NCI-H345 treated with DMSO at 0.1 percent for 48 hours (cell line): ENCODE measurements around the gene PM20D1.

Experiments used
- DNase-seq: peaks from one replicate; lab custom pipeline; 2025; ENCODE audit not compliant: unreplicated experiment; lab: John Stamatoyannopoulos, UW

PM20D1 gene

DNA sequence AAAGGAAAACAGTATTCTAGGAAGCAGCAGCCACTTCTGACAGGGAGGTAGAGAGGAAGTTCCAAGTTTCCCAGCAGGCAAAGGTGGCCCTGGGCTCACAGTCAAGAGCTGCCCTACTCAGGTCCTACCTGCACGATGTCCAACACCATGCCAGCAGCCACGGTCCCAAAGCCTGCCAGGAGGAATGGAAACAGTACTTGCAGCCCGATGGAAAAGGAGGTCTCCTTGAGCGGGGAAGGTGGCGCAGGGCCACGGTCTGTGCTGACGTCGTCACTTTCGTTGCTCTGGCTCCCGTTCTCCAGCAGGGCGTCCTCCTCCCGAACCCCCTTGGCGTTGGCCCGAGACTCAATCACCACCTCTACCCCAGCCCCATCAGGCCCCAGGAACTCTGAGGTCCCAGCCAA lies 40.0 kb downstream of the PM20D1 start:
- DNase-seq: no peak

DNA sequence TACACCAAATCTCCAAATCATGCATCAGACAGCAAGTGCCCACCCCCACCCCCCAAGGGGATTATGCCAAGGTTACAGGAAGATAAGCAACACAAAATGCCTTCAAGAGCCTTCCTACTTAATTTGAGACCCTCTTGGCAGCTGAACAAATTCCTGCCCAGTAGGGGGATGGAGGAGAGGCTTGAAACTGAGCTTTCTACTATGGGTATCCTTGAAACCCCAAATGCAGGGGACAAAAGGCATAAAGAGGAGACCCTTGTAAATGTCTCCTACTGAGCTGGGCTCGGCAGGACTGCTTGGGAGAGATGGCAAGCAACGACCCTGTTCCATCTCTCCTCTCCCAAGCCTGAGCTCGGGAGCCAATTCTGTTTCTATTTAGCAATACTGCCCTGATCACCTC lies 40.5 kb downstream of the PM20D1 start:
- no peak for DNase-seq

DNA sequence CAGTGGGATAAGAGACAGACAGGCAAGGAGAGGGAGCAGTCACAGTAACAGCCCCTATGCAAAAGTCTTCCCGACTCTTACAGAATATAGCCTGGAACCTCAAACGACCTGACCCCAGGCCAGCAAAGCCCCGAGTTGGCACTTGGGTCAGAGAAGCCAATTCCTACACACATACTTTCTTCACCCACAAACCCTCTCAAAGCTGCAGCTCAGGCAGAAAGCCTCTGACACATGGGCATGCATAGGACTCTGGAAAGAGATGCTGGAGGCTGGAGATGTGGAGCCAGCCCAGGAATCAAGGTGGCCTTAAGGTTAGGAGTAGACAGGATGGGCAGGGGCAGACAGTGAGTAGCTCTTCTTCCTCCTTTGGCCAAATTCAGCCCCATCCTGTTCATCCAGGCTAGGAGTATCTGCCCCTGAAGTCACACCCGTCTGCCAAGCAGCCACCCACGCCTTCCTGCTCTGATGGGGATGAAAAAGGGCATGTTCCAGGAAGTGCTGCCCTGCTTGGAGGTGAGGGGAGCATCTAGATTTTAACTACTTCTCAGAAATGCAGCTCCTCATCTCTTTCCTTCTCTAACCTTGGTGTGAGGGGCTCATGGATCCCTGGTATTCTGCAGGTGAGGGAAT lies 44.7 kb downstream of the PM20D1 start:
- DNase-seq: no peak

DNA sequence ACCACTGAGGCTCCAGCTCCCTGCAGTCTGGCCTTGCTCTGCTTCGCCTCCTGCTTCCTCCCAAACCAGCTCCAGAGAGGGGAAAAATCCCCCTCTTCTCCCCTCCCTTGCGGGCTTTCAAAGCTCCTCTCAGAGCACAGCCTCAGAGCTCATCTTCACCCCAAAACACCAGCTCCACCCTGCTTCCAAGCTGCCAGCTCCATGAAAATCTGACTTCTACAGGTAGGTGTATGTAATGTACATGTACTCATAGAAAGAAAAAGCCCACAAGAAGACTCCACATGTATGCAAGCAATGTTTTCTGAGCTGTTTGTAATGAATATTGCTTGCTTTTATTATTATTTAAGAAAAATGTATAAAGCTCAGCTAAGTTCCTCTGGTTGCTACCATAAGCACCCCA lies 45.3 kb downstream of the PM20D1 start:
- no peak for DNase-seq

DNA sequence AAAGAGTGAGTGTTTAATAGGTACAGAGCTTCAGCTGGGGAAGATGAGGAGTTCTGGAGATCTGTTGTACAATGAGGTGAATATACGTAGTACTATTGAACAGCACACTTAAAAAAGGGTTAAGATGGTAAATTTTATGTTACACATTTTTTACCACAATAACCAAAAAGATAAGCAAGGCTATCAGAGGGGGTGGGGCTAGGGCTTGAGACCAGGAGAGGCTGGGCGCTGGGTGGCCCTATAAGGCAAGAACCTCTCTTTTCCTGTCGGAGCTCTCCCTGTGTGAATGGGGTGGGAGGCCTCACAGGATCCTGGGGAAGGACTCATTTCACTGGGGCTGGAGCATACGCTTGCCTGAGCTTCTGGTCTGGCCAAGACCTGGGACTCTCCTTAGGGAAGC lies 45.9 kb downstream of the PM20D1 start:
- DNase-seq: no peak

DNA sequence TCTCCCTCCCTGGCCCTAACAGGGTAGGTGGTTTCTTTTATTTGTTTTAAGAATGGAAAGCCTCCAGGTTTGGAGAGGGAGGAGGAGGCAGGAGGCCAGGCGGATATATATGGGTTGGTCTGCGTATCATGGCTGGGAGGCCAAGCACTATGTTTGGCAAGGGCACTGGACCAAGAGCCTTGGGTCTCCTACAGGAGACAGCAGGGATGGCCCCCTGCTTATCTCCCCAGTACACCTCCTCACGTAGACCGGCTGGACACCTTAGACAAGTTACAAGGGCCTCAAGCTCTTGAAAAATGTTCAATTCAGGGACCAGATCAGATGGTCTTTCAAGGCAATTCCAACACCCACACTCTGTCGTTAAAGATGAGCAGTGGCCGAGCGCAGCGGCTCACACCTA lies 47.9 kb downstream of the PM20D1 start:
- no peak for DNase-seq

DNA sequence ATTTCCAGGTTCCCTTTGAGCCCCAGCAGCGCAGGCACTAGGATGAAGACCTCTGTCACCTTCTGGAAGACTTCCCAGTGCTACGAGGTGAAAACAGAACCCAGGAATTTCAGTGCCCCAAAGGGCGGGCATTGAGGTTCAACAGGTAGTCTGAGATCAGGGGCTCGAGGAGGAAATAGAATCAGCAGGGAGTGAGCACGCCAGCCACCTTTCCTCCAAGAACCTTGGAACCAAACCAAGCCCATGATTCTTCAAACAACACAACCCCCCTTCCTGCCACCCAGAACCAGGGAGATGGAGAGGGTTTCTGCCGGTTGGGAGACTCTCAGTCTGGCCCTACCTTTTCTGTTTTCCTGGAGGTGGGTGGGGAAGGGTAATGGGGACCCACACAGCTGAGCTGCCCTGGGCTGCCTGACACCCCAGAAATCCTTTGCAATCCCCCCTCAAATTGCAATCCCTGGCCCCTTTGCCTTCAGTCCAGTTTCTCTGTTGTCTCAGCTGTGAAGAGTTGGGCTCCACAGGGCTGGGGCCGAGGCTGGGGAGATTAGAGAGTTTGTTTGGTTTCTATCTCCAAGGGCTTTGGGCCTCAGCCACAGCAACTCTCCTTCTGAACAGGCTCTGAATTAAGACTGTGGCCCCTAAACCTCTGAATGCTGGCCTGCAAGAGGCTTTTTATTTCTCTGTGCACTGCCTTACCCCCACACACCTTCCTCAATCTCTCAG lies 48.8 kb downstream of the PM20D1 start:
- no peak for DNase-seq

DNA sequence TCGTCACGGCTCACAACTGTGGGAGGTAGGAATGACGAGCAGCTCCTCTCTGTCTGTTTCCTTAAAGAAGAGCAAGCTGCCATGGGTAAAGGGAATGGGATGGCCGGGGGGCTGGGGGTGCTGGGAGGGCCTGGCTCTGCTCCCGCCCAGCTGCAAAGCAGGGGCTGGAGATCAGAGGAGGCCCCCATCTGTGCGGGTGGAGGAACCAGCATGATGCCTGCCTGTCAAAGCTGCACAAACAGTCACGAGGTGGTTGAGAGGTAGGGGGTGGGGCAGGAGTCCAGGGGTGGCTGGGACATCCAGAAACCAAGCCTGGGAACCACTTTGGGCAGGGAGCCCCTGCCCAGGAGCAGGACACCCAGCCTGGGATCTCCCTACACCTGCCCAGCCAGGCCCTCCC lies 49.5 kb downstream of the PM20D1 start:
- DNase-seq: no peak

DNA sequence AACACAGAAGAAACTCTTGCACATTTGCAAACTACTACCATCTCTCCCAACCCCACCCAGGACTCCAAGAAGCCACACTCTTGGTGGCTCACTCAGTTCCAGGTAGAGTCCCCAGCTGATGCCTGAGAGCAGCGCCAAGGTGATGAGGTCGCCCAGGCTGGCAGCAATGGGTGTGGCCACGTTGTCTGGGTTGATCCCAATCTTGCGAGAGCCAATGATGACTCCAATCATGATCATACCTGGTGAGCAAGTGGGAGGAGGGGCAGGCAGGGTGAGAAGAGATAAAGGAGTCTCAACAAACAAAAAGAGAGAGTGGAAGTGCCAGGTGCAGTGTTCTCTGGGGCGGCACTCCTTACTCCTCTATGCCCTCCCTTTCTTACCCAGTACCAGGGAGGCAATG lies 51.4 kb downstream of the PM20D1 start:
- DNase-seq: no peak

DNA sequence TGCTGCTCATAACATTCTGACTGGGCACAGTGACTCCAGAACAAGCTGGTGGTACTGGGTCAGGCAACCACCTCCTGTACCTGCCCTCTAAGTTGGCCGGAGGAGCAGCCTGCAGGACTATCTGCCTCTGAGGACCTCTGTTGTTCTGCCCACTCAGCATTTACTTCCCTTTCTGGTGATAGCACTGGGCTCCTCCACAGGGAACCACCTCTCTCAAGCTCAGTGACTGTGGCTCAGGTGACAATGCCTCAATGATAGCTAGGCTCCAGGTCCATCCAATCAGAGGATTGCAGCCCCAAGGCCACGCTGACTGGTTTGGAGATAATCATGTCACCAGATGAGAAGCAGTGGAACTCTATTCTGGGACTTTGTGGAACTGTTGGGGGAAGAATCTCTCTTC lies 52.8 kb downstream of the PM20D1 start:
- no peak for DNase-seq

DNA sequence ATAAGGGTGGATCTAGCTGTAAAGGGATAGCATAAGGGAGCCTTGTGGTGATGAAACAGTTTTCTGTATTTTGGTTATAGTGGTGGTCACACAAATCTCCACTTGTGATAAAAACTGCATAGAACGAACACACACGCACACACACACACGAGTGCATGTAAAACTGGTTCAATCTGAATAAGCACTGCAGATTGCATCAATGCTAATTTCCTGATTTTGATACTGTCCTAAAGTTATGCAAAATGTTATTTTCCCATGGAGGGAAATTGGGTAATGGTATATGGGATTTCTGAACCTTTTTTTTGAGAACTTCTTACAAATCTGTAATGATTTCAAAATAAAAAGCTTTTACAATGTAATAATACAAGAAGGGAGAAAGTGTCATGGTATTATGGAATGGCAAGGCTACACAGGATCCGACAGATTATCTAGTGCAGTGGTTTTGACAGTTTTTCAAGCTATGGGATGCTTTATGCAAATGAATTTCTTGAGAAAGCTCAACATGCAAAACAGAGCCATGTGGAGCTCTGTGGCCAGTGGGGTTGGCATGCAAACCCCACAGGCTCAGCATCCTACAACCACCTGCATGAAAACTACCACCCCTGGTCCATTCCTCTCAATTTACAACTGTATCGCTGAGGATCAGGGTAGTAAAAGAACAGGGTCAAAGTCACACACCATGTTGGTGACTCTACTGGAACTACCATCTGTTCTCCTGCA lies 55.8 kb downstream of the PM20D1 start:
- no peak for DNase-seq

DNA sequence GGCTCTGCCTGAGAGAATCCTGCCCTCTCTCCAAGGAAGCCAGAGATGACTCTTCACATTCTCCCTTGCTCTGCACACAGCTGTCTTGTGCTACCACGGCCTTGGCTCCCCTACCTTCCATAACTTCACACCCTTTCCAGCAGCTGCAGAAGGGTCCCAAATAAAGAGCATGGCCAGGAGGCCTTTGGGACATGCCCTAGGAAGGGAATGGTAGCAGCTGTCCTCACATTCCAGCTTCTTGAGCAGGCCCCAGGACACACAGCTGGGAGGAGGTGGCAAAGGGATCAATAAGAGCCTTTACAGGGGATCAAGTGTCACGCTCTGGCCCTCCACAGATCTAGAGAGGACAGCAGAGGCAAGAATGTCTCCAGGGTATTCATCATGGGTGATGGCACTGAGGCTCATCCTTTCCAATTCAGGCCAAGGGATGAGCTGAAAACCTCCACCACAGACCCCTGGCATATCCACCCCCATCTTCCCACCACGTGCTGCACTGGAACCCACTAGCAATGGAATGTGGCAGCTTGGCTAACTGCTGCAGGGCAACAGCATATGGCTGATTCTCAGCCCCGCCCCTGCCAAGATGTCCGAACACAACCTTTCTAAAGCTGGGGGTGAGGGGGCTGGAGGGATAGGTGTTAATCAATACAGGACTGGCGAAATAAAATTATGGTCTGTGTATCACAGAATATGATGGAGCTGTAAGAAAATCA lies 56.8 kb downstream of the PM20D1 start:
- no peak for DNase-seq

DNA sequence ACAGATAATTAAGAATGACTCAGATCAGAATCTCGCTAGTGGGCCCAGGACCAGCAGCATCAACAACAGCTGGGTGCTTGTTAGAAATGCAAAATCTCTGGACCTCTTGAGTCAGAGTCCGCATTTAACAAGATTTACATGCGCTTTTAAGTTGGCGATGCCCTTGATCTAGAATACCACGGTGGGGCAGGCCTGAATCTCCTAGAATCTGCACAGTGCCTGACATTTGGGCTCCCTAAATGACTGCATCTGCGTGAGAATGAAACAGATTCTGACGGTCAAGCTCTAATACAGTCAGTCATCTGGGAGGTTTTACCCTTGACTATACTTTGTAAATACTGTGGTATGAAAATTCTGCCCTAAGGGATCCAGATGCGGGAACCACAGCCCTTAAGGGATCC lies 57.5 kb downstream of the PM20D1 start:
- DNase-seq: no peak

DNA sequence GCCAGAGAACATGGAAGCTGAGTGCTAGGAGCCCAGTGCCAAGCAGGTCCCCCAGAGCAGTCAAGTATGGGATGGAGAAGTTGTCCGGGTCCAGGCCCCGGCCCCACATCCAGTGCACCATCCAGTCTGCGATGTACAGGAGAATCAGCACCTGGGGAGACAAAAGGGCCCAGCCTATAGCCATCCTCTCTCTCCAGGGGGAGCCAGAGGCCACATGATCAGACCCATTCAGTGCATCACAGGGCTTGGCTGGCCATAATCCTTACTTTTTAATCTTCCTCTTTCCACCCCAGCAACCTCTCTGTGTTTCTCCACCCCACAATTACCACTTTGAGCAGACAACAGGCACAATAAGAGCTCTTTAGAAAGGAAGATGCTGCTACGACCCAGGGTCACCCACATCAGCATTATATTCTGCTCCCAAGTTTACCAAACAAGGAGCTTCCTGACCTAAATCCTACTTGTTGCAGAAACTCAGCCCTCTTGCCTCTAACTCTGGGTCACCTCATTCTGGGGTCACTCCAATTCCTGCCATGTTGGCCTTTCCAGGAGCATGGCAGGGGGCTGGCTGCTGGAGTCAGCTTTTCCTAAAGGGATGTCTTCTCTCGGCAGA lies 58.3 kb downstream of the PM20D1 start:
- no peak for DNase-seq

DNA sequence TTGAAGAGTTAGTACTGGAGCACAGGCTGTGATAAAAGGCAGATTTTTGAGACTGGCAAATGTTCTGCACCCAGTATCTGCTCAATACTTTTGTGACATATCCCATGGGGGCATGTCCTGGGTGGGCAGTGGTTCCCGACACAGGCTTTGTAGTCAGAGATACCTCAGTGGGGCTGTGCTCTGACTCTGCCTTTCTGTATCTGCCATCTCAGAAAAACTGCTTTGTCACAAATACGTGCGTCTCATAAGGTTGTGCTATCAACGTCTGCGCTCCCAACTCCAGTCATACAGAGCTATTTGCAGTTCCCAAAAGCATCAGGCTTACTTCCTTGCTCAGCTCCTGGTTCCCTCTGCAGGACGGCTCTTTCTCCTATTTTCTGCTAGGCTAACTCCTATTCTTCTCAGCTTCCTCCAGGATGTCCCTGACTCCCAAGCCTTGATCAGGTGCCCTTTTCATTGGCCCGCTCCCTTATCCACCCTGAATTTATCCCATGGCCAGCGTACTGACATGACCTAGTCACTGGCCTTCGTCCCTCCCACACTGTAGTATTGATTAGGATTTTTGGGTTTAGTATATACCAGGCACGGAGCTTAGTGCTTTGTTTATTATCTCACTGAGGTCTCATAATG lies 62.5 kb downstream of the PM20D1 start:
- DNase-seq: no peak

DNA sequence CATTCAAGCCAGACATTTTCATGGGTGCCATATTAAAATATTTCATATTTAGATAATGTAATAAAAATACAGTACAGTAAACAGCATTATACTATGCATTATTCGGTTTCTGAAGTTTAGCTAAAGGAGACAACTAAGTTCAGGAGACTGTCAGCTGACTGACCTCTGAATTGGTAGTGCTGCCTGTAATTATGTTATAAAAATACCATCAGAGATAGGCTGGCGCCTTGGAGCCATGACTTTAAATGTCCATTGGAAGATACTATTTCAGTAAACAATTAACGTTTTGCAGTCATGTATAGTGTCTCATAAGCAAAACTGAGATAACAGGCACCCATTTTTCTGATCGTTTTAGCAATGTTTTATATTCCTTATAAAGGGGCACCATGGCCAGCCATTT lies 63.3 kb downstream of the PM20D1 start:
- DNase-seq: no peak

DNA sequence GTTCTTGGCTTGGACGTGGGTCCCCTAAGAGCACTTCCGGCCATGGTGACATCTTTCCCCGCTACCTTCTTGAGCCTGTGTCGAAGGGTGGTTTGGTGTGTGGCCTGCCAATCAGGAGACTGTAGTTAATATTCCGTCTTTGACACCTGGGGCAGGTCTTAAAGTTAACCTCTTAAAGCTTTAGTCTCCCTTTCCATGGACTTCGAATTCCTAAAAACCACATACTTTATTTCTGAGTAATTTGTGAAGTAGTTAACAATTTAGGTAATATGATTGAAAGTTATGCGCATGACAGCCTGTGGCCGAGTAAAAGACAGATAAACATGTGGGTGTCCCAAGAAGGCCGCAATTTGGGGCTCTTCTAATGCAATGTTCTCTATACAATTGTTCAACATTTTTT lies 64.5 kb downstream of the PM20D1 start:
- DNase-seq: no peak

DNA sequence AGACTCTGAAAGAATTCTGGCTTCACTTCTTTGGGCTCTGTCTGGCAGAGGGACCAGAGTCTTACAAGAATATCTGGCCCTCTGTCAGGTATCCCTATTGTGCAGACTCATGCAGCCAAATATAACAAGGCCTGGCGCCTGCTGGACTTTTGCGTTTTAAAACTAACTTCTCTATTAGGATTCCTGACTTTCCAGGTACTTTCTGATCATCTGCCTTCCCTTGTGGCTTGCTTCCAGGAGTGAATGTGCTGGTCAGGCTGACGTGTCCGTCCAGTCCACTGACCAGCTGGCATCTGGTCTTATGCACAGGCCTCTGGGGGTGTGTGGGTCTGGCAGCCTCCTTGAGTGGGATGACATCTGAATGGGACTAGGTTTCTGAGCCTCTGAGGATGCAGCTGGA lies 66.0 kb downstream of the PM20D1 start:
- no peak for DNase-seq

DNA sequence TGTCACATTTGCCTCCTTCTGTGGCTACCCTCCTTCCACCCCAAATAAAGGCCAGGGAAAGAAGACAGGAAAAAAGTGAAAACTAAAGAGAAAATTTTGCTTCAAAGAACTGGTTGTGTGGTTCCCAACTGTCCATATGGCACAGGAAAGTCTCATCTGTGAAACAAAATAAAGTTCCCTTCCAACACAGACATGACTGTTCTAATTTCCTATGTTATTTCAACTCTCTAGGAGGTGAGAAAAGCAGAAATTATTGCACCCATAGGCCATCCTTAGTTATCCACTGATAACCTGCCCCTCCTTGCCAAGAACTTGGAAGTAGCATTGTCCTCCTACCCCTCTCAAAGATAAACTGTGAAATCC lies 66.5 kb downstream of the PM20D1 start:
- no peak for DNase-seq

DNA sequence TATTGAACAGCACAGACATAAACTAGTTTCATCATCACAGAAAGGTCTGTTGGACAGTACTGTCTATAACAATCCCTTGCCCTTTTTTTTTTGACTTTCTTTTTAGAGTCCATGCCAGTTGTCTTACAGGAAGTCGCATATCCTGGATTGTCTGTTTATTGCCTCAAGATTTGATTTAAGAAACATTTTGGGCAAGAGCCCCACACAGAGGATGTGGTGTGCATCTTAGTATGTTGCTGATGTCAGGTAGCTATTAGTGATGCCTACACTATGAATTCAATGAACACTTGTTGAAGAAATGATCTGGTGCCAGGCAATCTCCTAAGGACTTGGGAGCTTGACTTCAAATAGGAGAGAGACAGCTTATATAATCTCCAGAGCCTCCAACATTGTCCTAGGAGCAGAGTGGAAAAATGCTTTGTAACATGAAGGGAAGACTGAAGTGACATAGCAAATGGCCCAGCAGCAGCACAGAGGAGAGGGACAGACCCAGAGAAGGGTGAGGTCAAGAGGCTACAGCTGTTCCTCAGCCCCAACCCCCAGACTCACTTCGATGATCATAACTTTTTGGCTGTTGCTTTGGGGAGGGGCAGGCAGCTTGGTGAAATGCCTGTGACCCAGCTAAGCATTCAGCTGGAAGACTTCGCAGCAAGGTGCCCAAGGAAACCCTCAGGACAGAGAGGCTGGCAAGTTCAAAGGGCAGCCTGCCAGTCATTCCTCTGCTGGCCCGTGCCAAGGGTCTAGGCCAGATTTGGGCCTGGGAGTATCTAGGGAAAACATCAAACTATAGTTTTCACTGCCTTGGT lies 67.1 kb downstream of the PM20D1 start:
- no peak for DNase-seq
